ENCODE measurements around the gene DYNLT5.

The DYNLT5 gene

DNA sequence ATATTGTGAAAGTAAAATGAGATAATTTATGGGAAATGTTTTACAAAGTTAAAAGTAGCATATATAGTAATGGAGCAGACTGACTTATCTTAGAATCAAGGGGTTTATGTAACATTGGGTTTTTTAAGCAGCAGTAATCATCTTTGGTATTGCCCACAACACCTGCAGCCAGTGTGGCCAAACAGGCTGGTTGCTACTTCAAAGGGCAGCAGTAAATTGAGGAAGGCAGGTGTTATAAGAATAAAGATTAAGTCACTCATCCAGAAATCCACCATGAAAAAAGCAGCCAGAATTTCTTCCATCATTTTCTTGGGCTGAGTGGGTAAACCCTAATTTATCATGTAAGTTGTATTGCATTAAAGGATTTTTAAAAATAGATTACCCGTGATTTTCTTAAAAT, 16.7 kb downstream of the DYNLT5 start:
- peak overlapping the region; percentile 78 for H3K27ac ChIP-seq (ENCODE audit: low read depth, low read length, poor library complexity, severe bottlenecking)
- H3K4me3 ChIP-seq (ENCODE audit: low read depth, low read length, poor library complexity, severe bottlenecking), result peak overlapping the region; percentile 42
- no peaks in the 10 kb centered on the region for H3K36me3 ChIP-seq (ENCODE audit: insufficient read depth, low read length)
- H3K9me2 ChIP-seq (ENCODE audit: low read depth, low read length), result no peaks in the 10 kb centered on the region
- H3K27me3 ChIP-seq (ENCODE audit: insufficient read depth, low read length), result no peaks in the 10 kb centered on the region
- TF ChIP-seq, protein P1, sequence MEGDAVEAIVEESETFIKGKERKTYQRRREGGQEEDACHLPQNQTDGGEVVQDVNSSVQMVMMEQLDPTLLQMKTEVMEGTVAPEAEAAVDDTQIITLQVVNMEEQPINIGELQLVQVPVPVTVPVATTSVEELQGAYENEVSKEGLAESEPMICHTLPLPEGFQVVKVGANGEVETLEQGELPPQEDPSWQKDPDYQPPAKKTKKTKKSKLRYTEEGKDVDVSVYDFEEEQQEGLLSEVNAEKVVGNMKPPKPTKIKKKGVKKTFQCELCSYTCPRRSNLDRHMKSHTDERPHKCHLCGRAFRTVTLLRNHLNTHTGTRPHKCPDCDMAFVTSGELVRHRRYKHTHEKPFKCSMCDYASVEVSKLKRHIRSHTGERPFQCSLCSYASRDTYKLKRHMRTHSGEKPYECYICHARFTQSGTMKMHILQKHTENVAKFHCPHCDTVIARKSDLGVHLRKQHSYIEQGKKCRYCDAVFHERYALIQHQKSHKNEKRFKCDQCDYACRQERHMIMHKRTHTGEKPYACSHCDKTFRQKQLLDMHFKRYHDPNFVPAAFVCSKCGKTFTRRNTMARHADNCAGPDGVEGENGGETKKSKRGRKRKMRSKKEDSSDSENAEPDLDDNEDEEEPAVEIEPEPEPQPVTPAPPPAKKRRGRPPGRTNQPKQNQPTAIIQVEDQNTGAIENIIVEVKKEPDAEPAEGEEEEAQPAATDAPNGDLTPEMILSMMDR (IDR thresholded peaks at IDR 0.05; ENCODE audit: low read length), result no peak
- TF ChIP-seq EZH2 (IDR thresholded peaks at IDR 0.05; ENCODE audit: borderline replicate concordance, low read length), result no peak
- H3K9ac ChIP-seq (ENCODE audit: low read length), result no peak overlapping the region
- no peaks in the 10 kb centered on the region for H3K9me3 ChIP-seq (ENCODE audit: low read length)
- H3K4me1 ChIP-seq (ENCODE audit: insufficient read depth, low read length, severe bottlenecking), result peaks cover 37% of the 10 kb centered on the region
- H4K20me1 ChIP-seq (ENCODE audit: insufficient read depth, low read length), result no peaks in the 10 kb centered on the region
- H3K4me2 ChIP-seq (ENCODE audit: low read length), result peak overlapping the region; percentile 66
- no peaks in the 10 kb centered on the region for H3F3A ChIP-seq (ENCODE audit: insufficient read depth, low read length)
- no peak overlapping the region for H2AFZ ChIP-seq (ENCODE audit: low read length)
- no peaks in the 10 kb centered on the region for H3K79me2 ChIP-seq (ENCODE audit: insufficient read depth, low read length)

DNA sequence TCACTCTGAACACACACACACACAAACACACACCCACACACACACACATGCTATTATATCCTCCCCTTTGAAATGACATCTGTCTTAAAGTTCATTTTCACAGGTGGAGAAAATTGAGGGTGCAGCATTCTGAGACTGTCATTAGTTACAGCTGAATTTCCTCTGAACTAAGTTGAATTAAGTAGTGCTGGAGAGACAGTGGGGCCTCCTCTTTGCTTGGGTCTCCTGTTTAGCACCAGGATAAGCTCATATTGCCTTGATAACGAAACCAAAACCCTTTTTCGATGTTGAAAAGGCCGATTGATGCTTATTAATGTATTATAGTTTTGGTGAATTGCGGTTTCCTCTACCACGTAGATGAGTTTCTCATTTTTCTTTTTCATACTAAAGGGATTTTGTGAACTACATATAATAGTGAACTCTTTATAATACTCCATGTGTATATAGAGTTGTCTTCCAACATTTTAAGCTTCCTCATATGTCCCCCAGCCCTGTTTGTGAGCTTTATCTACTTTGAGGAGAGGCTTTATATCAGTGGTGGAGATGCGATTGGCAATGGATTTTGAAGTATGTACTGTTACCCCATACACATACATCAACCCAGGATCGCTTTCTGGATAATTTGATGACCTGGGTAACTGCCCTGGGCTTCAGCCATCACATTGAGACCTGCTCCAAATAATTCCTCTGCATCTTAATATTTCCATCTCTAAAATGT, 17.4 kb downstream of the DYNLT5 start:
- peak overlapping the region; percentile 66 for H3K4me2 ChIP-seq (ENCODE audit: low read length)
- peak overlapping the region; percentile 42 for H3K4me3 ChIP-seq (ENCODE audit: low read depth, low read length, poor library complexity, severe bottlenecking)
- H3K36me3 ChIP-seq (ENCODE audit: insufficient read depth, low read length), result no peaks in the 10 kb centered on the region
- H3K79me2 ChIP-seq (ENCODE audit: insufficient read depth, low read length), result no peaks in the 10 kb centered on the region
- H3K27ac ChIP-seq (ENCODE audit: low read depth, low read length, poor library complexity, severe bottlenecking), result peak overlapping the region; percentile 78
- H3K9me3 ChIP-seq (ENCODE audit: low read length), result no peaks in the 10 kb centered on the region
- TF ChIP-seq, protein P1 (IDR thresholded peaks at IDR 0.05; ENCODE audit: low read length), result no peak
- TF ChIP-seq EZH2 (IDR thresholded peaks at IDR 0.05; ENCODE audit: borderline replicate concordance, low read length), result no peak
- H4K20me1 ChIP-seq (ENCODE audit: insufficient read depth, low read length), result no peaks in the 10 kb centered on the region
- no peaks in the 10 kb centered on the region for H3K9me2 ChIP-seq (ENCODE audit: low read depth, low read length)
- H3F3A ChIP-seq (ENCODE audit: insufficient read depth, low read length), result no peaks in the 10 kb centered on the region
- peak overlapping the region; percentile 59; the same call in 1 of the 2 replicates for H2AFZ ChIP-seq (ENCODE audit: low read length)
- H3K27me3 ChIP-seq (ENCODE audit: insufficient read depth, low read length), result no peaks in the 10 kb centered on the region
- peak overlapping the region; percentile 46; the same call in 1 of the 2 replicates for H3K9ac ChIP-seq (ENCODE audit: low read length)
- H3K4me1 ChIP-seq (ENCODE audit: insufficient read depth, low read length, severe bottlenecking), result peaks cover 37% of the 10 kb centered on the region

DNA sequence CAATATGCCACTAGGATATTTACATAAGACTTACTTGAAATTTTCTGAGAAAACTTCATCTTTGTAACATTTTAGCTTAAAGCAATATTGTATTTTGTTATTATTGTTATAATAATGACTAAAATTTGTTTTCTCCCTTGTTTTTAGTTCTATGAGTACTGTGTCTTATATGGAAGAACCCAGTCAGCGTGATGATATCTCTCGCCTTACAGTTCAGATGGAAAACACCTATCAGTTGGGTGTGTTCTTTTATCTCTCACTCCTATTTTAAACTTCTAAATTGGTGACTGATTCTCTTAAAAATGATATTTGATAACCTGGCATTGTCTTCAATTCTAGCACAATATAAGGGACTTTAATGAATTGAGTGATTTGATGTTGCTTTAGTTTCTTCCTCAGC, 18.0 kb downstream of the DYNLT5 start:
- Histone ChIP-seq H3K4me2 (ENCODE audit: low read length) (peak overlapping the region; percentile 66), H3F3A (ENCODE audit: insufficient read depth, low read length) (no peaks in the 10 kb centered on the region), H3K27ac (ENCODE audit: low read depth, low read length, poor library complexity, severe bottlenecking) (peak overlapping the region; percentile 78), H3K27me3 (ENCODE audit: insufficient read depth, low read length) (no peaks in the 10 kb centered on the region), H3K4me1 (ENCODE audit: insufficient read depth, low read length, severe bottlenecking) (peaks cover 35% of the 10 kb centered on the region), H2AFZ (ENCODE audit: low read length) (peak overlapping the region; percentile 19; the same call in 1 of the 2 replicates), H3K36me3 (ENCODE audit: insufficient read depth, low read length) (no peaks in the 10 kb centered on the region), H3K4me3 (ENCODE audit: low read depth, low read length, poor library complexity, severe bottlenecking) (no peak overlapping the region), H3K9me3 (ENCODE audit: low read length) (no peaks in the 10 kb centered on the region), H3K79me2 (ENCODE audit: insufficient read depth, low read length) (no peaks in the 10 kb centered on the region), H3K9me2 (ENCODE audit: low read depth, low read length) (no peaks in the 10 kb centered on the region), H4K20me1 (ENCODE audit: insufficient read depth, low read length) (no peaks in the 10 kb centered on the region), H3K9ac (ENCODE audit: low read length) (no peak overlapping the region)
- TF ChIP-seq, protein P1 (IDR thresholded peaks at IDR 0.05; ENCODE audit: low read length), result no peak
- no peak for TF ChIP-seq EZH2 (IDR thresholded peaks at IDR 0.05; ENCODE audit: borderline replicate concordance, low read length)

Measured in OCI-LY1 (cell line).